Loucy (cell line): Measurements from ENCODE around the gene DDX23.

Source experiments
- H2AFZ ChIP-seq: fragments of 200-600 bp; sonication (generic); 2 replicates; pipeline ENCODE4 v1.6.0; 2016; ENCODE audit warnings: antibody characterized with exemption, mild to moderate bottlenecking, low read length, moderate library complexity
- H3F3A ChIP-seq: fragments of 200-600 bp; 2 replicates; pipeline ENCODE4 v1.6.0; 2016; ENCODE audit warnings: antibody characterized with exemption, low read depth, mild to moderate bottlenecking
- H3K27me3 ChIP-seq: fragments of 200-600 bp; sonication (generic); 2 replicates; pipeline ENCODE4 v1.6.1; 2014; ENCODE audit warnings: low read length, mild to moderate bottlenecking; ENCODE audit not compliant: insufficient read depth, poor library complexity, severe bottlenecking
- H3K36me3 ChIP-seq: fragments of 200-600 bp; sonication (generic); 2 replicates; pipeline ENCODE4 v1.6.1; 2016; ENCODE audit warnings: low read length; ENCODE audit not compliant: insufficient read depth
- H3K4me1 ChIP-seq: fragments of 200-600 bp; sonication (generic); 2 replicates; pipeline ENCODE4 v1.5.1; 2014; ENCODE audit warnings: low read length, mild to moderate bottlenecking; ENCODE audit not compliant: insufficient read depth, poor library complexity, severe bottlenecking
- H3K4me2 ChIP-seq: fragments of 200-600 bp; sonication (generic); 2 replicates; pipeline ENCODE4 v1.6.0; 2014; ENCODE audit warnings: antibody characterized with exemption, low read length, low read depth, mild to moderate bottlenecking; ENCODE audit not compliant: poor library complexity, severe bottlenecking
- H3K4me3 ChIP-seq: fragments of 200-600 bp; sonication (generic); 2 replicates; pipeline ENCODE4 v1.5.1; 2014; ENCODE audit warnings: low read length, mild to moderate bottlenecking, mixed read lengths; ENCODE audit not compliant: poor library complexity, severe bottlenecking
- H3K79me2 ChIP-seq: fragments of 200-600 bp; sonication (generic); 2 replicates; pipeline ENCODE4 v1.6.1; 2014; ENCODE audit warnings: low read length; ENCODE audit not compliant: insufficient read depth
- H3K9ac ChIP-seq: fragments of 200-600 bp; sonication (generic); 2 replicates; pipeline ENCODE4 v1.6.0; 2014; ENCODE audit warnings: mild to moderate bottlenecking, low read depth, low read length, moderate library complexity; ENCODE audit not compliant: poor library complexity, severe bottlenecking
- H3K9me2 ChIP-seq: fragments of 200-600 bp; sonication (generic); replicated peaks from 2 replicates; pipeline ENCODE4 v1.6.1; 2016; ENCODE audit warnings: low read depth, low read length, mixed read lengths
- H3K9me3 ChIP-seq: fragments of 200-600 bp; sonication (generic); 2 replicates; pipeline ENCODE4 v1.6.1; 2014; ENCODE audit warnings: mild to moderate bottlenecking, antibody characterized with exemption, low read length, low read depth; ENCODE audit not compliant: insufficient read depth
- H4K20me1 ChIP-seq: fragments of 200-600 bp; sonication (generic); 2 replicates; pipeline ENCODE4 v1.6.0; 2014; ENCODE audit warnings: antibody characterized with exemption, low read length, mild to moderate bottlenecking; ENCODE audit not compliant: insufficient read depth, poor library complexity, severe bottlenecking
- CTCF ChIP-seq: fragments of 200-600 bp; sonication (generic); conservative IDR thresholded peaks from 2 replicates; pipeline ENCODE4 v1.5.1; 2014; ENCODE audit warnings: mild to moderate bottlenecking, antibody characterized with exemption, low read length
- EZH2phosphoT487 ChIP-seq: fragments of 200-600 bp; IDR thresholded peaks from 2 replicates; pipeline ENCODE4 v1.6.1; 2018; ENCODE audit warnings: antibody characterized with exemption, mild to moderate bottlenecking, moderate library complexity, borderline replicate concordance

Gene DDX23

GRCh38 chr12:48881686-48882314 lies 29.8 kb upstream of the DDX23 start:
- Histone ChIP-seq H3K4me2 (no peak overlapping the region), H3K9me3 (no peaks in the 10 kb centered on the region), H3F3A (no peaks in the 10 kb centered on the region), H3K4me3 (no peak overlapping the region), H3K9ac (no peak overlapping the region), H2AFZ (no peak overlapping the region), H4K20me1 (no peaks in the 10 kb centered on the region), H3K9me2 (no peaks in the 10 kb centered on the region), H3K27me3 (no peaks in the 10 kb centered on the region), H3K36me3 (no peaks in the 10 kb centered on the region), H3K4me1 (no peaks in the 10 kb centered on the region), H3K79me2 (no peaks in the 10 kb centered on the region)
- TF ChIP-seq EZH2phosphoT487 (no peak), CTCF (no peak)

GRCh38 chr12:48880647-48881046 lies 28.7 kb upstream of the DDX23 start:
- H3K36me3 ChIP-seq: no peaks in the 10 kb centered on the region
- H3K4me1 ChIP-seq: no peaks in the 10 kb centered on the region
- TF ChIP-seq EZH2phosphoT487 (no peak), CTCF (no peak)
- H2AFZ ChIP-seq: no peak overlapping the region
- no peak overlapping the region for H3K4me3 ChIP-seq
- H3K9me2 ChIP-seq: no peaks in the 10 kb centered on the region
- no peaks in the 10 kb centered on the region for H3F3A ChIP-seq
- no peak overlapping the region for H3K4me2 ChIP-seq
- no peaks in the 10 kb centered on the region for H3K79me2 ChIP-seq
- no peaks in the 10 kb centered on the region for H4K20me1 ChIP-seq
- H3K9ac ChIP-seq: no peak overlapping the region
- H3K9me3 ChIP-seq: no peaks in the 10 kb centered on the region
- no peaks in the 10 kb centered on the region for H3K27me3 ChIP-seq

GRCh38 chr12:48878548-48878947 lies 26.6 kb upstream of the DDX23 start:
- Histone ChIP-seq H3K9me2 (no peaks in the 10 kb centered on the region), H3F3A (no peaks in the 10 kb centered on the region), H3K9ac (no peak overlapping the region), H3K4me1 (no peaks in the 10 kb centered on the region), H3K4me3 (no peak overlapping the region), H3K9me3 (no peaks in the 10 kb centered on the region), H2AFZ (no peak overlapping the region), H3K79me2 (no peaks in the 10 kb centered on the region), H3K27me3 (no peaks in the 10 kb centered on the region), H3K4me2 (no peak overlapping the region), H4K20me1 (no peaks in the 10 kb centered on the region), H3K36me3 (no peaks in the 10 kb centered on the region)
- TF ChIP-seq CTCF (no peak), EZH2phosphoT487 (no peak)
